SK-N-SH (cell line): ENCODE measurements around the gene AUTS2. TPM values are rescaled to one million over a fixed set of nuclear protein-coding genes. Genes with fewer than 3 reads are reported as not detected.

Experiments
- CTCF ChIA-PET: fragments of 300-600, 350-600 bp; formaldehyde crosslinking; extraction: SDS; loops from one replicate; lab custom pipeline; 2021; lab: Yijun Ruan, JAX
- POLR2A ChIA-PET: fragments of 350-600 bp; sonication (Branson Sonifier 250); formaldehyde crosslinking; extraction: SDS; loops from one replicate; lab custom pipeline; 2020; ENCODE audit warnings: antibody characterized with exemption, inconsistent platforms; lab: Yijun Ruan, JAX
- DNase-seq: peaks from one replicate; pipeline ENCODE4 v3.0.0; 2012
- H2AFZ ChIP-seq: fragments of 200-600 bp; sonication (generic); 2 replicates; pipeline ENCODE4 v1.8.1; 2016; ENCODE audit warnings: antibody characterized with exemption, mild to moderate bottlenecking, low read depth
- H3F3A ChIP-seq: fragments of 200-600 bp; sonication (generic); replicated peaks from 2 replicates; pipeline ENCODE3; 2016; ENCODE audit warnings: antibody characterized with exemption, mild to moderate bottlenecking; ENCODE audit not compliant: insufficient read depth
- H3K27ac ChIP-seq, 2 experiments: fragments of 200-500 bp in 1 of 2; fragments of 200-600 bp in 1 of 2; sonication (Bioruptor generic) in 1 of 2; sonication (generic), shearing (Covaris generic) in 1 of 2; 2 replicates each; pipeline versions ENCODE4 v1.5.1 to v1.6.1; 2014 to 2016; ENCODE audit warnings: low read depth in 2 of 2, inconsistent platforms in 1 of 2, low read length in 1 of 2, mild to moderate bottlenecking in 1 of 2, mixed read lengths in 1 of 2
- H3K27me3 ChIP-seq: fragments of 200-600 bp; sonication (generic), shearing (Covaris generic); 2 replicates; pipeline ENCODE4 v1.6.1; 2016; ENCODE audit warnings: mixed run types; ENCODE audit not compliant: insufficient read depth
- H3K36me3 ChIP-seq, 2 experiments: fragments of 200-500 bp in 1 of 2; fragments of 200-600 bp in 1 of 2; sonication (Bioruptor generic) in 1 of 2; sonication (generic) in 1 of 2; replicated peaks in 1 of 2; 2 replicates each; pipeline versions ENCODE3 to v1.5.1; 2014 to 2016; ENCODE audit warnings: low read length in 1 of 2, mild to moderate bottlenecking in 1 of 2; ENCODE audit not compliant: insufficient read depth in 2 of 2, control insufficient read depth in 1 of 2
- H3K4me1 ChIP-seq, 2 experiments: fragments of 200-500 bp in 1 of 2; fragments of 200-600 bp in 1 of 2; sonication (Bioruptor generic) in 1 of 2; sonication (generic), shearing (Covaris generic) in 1 of 2; 2 replicates each; pipeline versions ENCODE4 v1.5.1 to v1.6.1; 2014 to 2016; ENCODE audit warnings: low read depth in 1 of 2, low read length in 1 of 2, mixed run types in 1 of 2; ENCODE audit not compliant: insufficient read depth in 2 of 2, control insufficient read depth in 1 of 2
- H3K4me2 ChIP-seq: fragments of 200-600 bp; sonication (generic), shearing (Covaris generic); 2 replicates; pipeline ENCODE4 v1.6.1; 2017; ENCODE audit warnings: mixed run types
- H3K4me3 ChIP-seq, 2 experiments: fragments of 200-500 bp in 1 of 2; fragments of 200-600 bp in 1 of 2; sonication (Bioruptor generic) in 1 of 2; sonication (generic), shearing (Covaris generic) in 1 of 2; 2 replicates each; pipeline versions ENCODE4 v1.5.1 to v1.8.1; 2014 to 2016; ENCODE audit warnings: low read depth in 2 of 2, inconsistent platforms in 1 of 2, low read length in 1 of 2, mild to moderate bottlenecking in 1 of 2, mixed read lengths in 1 of 2, moderate library complexity in 1 of 2
- H3K79me2 ChIP-seq: fragments of 200-600 bp; sonication (generic); 2 replicates; pipeline ENCODE4 v1.8.1; 2017; ENCODE audit warnings: mild to moderate bottlenecking; ENCODE audit not compliant: insufficient read depth
- H3K9ac ChIP-seq: fragments of 200-600 bp; sonication (generic); 2 replicates; pipeline ENCODE4 v1.6.1; 2017; ENCODE audit warnings: mixed run types
- H3K9me2 ChIP-seq: fragments of 200-600 bp; sonication (generic); 2 replicates; pipeline ENCODE4 v1.6.1; 2017; ENCODE audit warnings: mixed run types
- H3K9me3 ChIP-seq: fragments of 200-600 bp; sonication (generic); 2 replicates; pipeline ENCODE4 v1.6.1; 2017; ENCODE audit warnings: mixed run types, mild to moderate bottlenecking, moderate library complexity
- H4K20me1 ChIP-seq: fragments of 200-600 bp; sonication (generic); 2 replicates; pipeline ENCODE4 v1.6.1; 2017; ENCODE audit warnings: mild to moderate bottlenecking, mixed run types; ENCODE audit not compliant: insufficient read depth
- CHD2 ChIP-seq: fragments of 150-350 bp; IDR thresholded peaks from 2 replicates; pipeline ENCODE4 v1.6.1; 2018; ENCODE audit warnings: low read length; ENCODE audit not compliant: partially characterized antibody
- CTCF ChIP-seq: fragments of 200-600 bp; sonication (generic); IDR thresholded peaks from 2 replicates; pipeline ENCODE4 v1.6.1; 2017; ENCODE audit warnings: antibody characterized with exemption, mild to moderate bottlenecking, moderate library complexity
- ELF1 ChIP-seq: IDR thresholded peaks from 2 replicates; pipeline ENCODE4 v1.4.0; 2012
- FOSL2 ChIP-seq: IDR thresholded peaks from 2 replicates; pipeline ENCODE4 v1.4.0; 2012; ENCODE audit warnings: low read depth, mild to moderate bottlenecking, moderate library complexity, borderline replicate concordance
- FOXJ3 ChIP-seq: sonication (generic); formaldehyde crosslinking; IDR thresholded peaks from 2 replicates; pipeline ENCODE4 v1.5.1; 2020; ENCODE audit warnings: mild to moderate bottlenecking, missing genetic modification reagents
- GATA2 ChIP-seq: sonication (generic); formaldehyde crosslinking; IDR thresholded peaks from 2 replicates; pipeline ENCODE4 v1.5.0; 2020; ENCODE audit warnings: mild to moderate bottlenecking, missing genetic modification reagents
- IRF3 ChIP-seq: fragments of 150-350 bp; IDR thresholded peaks from 2 replicates; pipeline ENCODE4 v1.6.1; 2016; ENCODE audit warnings: mild to moderate bottlenecking, low read depth, low read length
- JUND ChIP-seq: IDR thresholded peaks from 2 replicates; pipeline ENCODE4 v1.4.0; 2012
- MXI1 ChIP-seq: IDR thresholded peaks from 2 replicates; pipeline ENCODE4 v1.6.1; 2012; ENCODE audit warnings: mild to moderate bottlenecking, low read depth, low read length, improper control_type of control experiment
- NRF1 ChIP-seq: IDR thresholded peaks from 2 replicates; pipeline ENCODE4 v1.6.1; 2012; ENCODE audit warnings: low read depth, mild to moderate bottlenecking, low read length
- REST ChIP-seq: IDR thresholded peaks from 2 replicates; pipeline ENCODE4 v1.6.1; 2012; ENCODE audit warnings: mild to moderate bottlenecking, low read depth, low read length, moderate library complexity
- RFX5 ChIP-seq: IDR thresholded peaks from 2 replicates; pipeline ENCODE4 v1.6.1; 2012; ENCODE audit warnings: mild to moderate bottlenecking, improper control_type of control experiment, low read length
- USF1 ChIP-seq: IDR thresholded peaks from 2 replicates; pipeline ENCODE4 v1.4.0; 2012; ENCODE audit warnings: low read depth, borderline replicate concordance
- YY1 ChIP-seq: IDR thresholded peaks from 2 replicates; pipeline ENCODE4 v1.4.0; 2012; ENCODE audit warnings: low read depth, mild to moderate bottlenecking
- WGBS: methylation state at CpG from one replicate; pipeline ENCODE4 v1.1.6; 2017; ENCODE audit warnings: low lambda C conversion rate; 5-methylcytosine and 5-hydroxymethylcytosine counted together
- polyA plus RNA-seq, 3 experiments: library from polyadenylated mRNA; depleted of rRNA; stranded (reverse); fragments of >200 nt; gene quantifications; 2 replicates each; pipeline ENCODE4 v1.2.3, GENCODE V29; 2012
- TF ChIP-seq, protein P1 (sequence below): fragments of 150-350 bp; IDR thresholded peaks from 2 replicates; pipeline ENCODE4 v1.6.1; 2017; ENCODE audit warnings: antibody characterized with exemption, low read length, low read depth, borderline replicate concordance

AUTS2 gene
- polyA plus RNA-seq, 1 of the 3 experiments (the other 2 are of a cell fraction), result 15.6 TPM

DNA sequence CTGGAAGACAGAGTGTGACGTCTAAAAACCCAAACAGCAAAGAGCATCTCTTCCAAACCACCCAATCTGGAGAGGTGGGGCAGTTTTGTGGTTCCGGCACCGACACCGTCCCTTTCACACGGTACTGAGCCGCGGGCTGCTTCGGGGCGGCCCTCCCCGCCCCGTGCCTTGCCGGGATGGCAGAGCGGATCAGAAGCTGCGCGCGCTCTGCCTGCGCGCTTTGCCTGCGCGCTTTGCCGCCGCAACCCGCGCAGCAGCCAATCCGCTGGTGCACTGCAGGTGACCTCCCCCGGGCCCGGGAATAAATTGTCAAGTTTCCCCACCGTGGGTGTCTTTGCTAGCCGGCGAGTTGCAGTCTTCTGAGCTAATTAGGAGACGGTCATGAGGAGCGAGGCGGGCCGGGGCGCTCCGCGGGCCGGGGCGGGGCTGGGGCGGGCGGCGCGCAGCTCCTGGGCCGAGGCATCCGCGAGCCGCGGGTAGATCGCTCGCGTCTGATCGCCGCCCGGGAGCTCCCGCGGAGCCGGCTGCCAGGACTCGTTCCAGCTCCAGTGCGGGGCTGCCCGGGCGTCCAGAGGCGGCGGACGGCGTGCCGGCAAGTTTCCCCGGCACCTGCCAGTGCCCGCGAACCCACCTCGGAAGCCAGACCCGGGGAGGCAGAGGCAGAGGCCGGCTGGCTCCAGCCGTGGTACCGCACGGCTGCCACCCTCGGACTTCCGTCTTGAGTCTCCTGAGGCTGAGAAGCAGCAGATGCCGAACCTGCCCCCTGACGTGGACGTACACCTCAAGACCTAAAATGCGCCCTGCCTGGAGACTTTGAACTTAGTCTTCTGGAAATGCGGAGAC, 997.7 kb downstream of the AUTS2 start:
- peak overlapping the region; percentile 76 for H3K4me2 ChIP-seq
- H3K4me3 ChIP-seq, result peak overlapping the region; percentile 48 to 50
- TF ChIP-seq GATA2 (CRISPR knock-in tag), result no peak
- TF ChIP-seq ELF1, result 0 out of 2 replicates have a peak, but pooled peaks have one; percentile 11
- TF ChIP-seq IRF3, result no peak
- peak; percentile 51 for TF ChIP-seq NRF1
- TF ChIP-seq CTCF, result no peak
- TF ChIP-seq CHD2, result no peak
- no peak for TF ChIP-seq FOXJ3 (CRISPR knock-in tag)
- POLR2A ChIA-PET, result interaction anchor here (1.3 kb wide), 1 partner anchor 17 kb away, joined by 3 read pairs; no protein-coding TSS in a partner anchor
- H3K9ac ChIP-seq, result no peak overlapping the region
- peaks cover 1% of the 10 kb centered on the region; the same call in 1 of the 2 replicates for H3K9me3 ChIP-seq
- H2AFZ ChIP-seq, result peak overlapping the region; percentile 27; the same call in 1 of the 2 replicates
- H3F3A ChIP-seq, result no peaks in the 10 kb centered on the region
- CTCF ChIA-PET, result interaction anchor here (2.3 to 12.3 kb wide), 3 partner anchors 12 to 100 kb away, joined by 8 to 97 read pairs (median 36); no protein-coding TSS in a partner anchor
- no peaks in the 10 kb centered on the region for H3K36me3 ChIP-seq
- no peaks in the 10 kb centered on the region for H3K79me2 ChIP-seq
- H3K27me3 ChIP-seq, result no peaks in the 10 kb centered on the region
- no peaks in the 10 kb centered on the region for H3K9me2 ChIP-seq
- peak; percentile 89 for DNase-seq
- no peak overlapping the region for H3K27ac ChIP-seq
- peaks cover 0 to 27% of the 10 kb centered on the region in 2 experiments; a peak in 2 of 4 replicates for H3K4me1 ChIP-seq
- WGBS, result 16% methylated on average over 70 of the region's 82 CpGs
- H4K20me1 ChIP-seq, result no peaks in the 10 kb centered on the region

DNA sequence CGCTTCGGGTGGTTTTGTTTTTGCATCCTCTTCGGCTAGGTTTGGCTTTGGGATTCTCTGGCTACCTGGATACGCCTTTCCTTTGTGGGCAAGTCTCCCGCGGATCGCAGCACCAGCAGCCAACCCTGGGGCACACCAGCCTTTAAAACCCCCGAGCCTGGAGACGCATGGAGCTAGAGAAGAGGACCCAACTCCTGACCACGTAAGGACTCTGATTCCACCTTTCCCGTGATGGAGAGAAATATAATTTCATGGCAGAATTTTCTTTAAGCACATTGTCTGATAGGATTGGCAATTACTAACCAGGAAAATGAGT, 998.3 kb downstream of the AUTS2 start:
- CTCF ChIA-PET, result interaction anchor here (0.7 to 12.3 kb wide), 5 partner anchors 13 to 554 kb away, joined by 3 to 97 read pairs (median 8); no protein-coding TSS in a partner anchor
- Histone ChIP-seq H3K36me3 (no peaks in the 10 kb centered on the region), H3K27ac (no peak overlapping the region), H3K9me3 (peaks cover 2% of the 10 kb centered on the region; the same call in 1 of the 2 replicates), H3K9me2 (no peaks in the 10 kb centered on the region), H3K4me1 (peaks cover 0 to 27% of the 10 kb centered on the region in 2 experiments; a peak in 2 of 4 replicates), H3K9ac (no peak overlapping the region), H3K27me3 (no peaks in the 10 kb centered on the region), H3K4me2 (peak overlapping the region; percentile 76), H4K20me1 (no peaks in the 10 kb centered on the region), H3K4me3 (peak overlapping the region; percentile 48 to 50), H2AFZ (no peak overlapping the region), H3F3A (no peaks in the 10 kb centered on the region), H3K79me2 (no peaks in the 10 kb centered on the region)
- DNase-seq, result peak; percentile 48
- WGBS, result 78% methylated on average over 11 of the region's 11 CpGs
- POLR2A ChIA-PET, result no interaction called here
- no peak for TF ChIP-seq USF1
- TF ChIP-seq YY1, result no peak
- no peak for TF ChIP-seq FOSL2
- TF ChIP-seq NRF1, result no peak
- no peak for TF ChIP-seq JUND
- no peak for TF ChIP-seq FOXJ3 (CRISPR knock-in tag)
- TF ChIP-seq, protein P1, sequence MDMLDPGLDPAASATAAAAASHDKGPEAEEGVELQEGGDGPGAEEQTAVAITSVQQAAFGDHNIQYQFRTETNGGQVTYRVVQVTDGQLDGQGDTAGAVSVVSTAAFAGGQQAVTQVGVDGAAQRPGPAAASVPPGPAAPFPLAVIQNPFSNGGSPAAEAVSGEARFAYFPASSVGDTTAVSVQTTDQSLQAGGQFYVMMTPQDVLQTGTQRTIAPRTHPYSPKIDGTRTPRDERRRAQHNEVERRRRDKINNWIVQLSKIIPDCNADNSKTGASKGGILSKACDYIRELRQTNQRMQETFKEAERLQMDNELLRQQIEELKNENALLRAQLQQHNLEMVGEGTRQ, result no peak
- no peak for TF ChIP-seq MXI1
- TF ChIP-seq RFX5, result no peak
- TF ChIP-seq REST, result no peak
